SK-N-SH treated with all-trans-retinoic acid at 6 μM for 48 hours (cell line): ENCODE measurements around the gene MYLK4.

ENCODE experiments used
- ATAC-seq: fragments of 200-7000 bp; cut with Tn5 transposase; 3 replicates; pipeline ENCODE4 v1.9.1; 2020; ENCODE audit warnings: mild to moderate bottlenecking, moderate library complexity
- ARNTL ChIP-seq: fragments of 450-650 bp; formaldehyde crosslinking; IDR thresholded peaks from 2 replicates; pipeline ENCODE4 v1.5.0; 2020; ENCODE audit warnings: low read depth, mild to moderate bottlenecking, moderate library complexity, borderline replicate concordance
- BACH2 ChIP-seq: fragments of 250-450 bp; sonication (Bioruptor Pico); IDR thresholded peaks from 2 replicates; pipeline ENCODE4 v1.9.0; 2021; ENCODE audit warnings: mild to moderate bottlenecking, borderline replicate concordance
- CREB5 ChIP-seq: fragments of 250-450 bp; sonication (Bioruptor Pico); IDR thresholded peaks from 2 replicates; pipeline ENCODE4 v1.5.1; 2020; ENCODE audit warnings: low read depth, mild to moderate bottlenecking, moderate library complexity
- CSRNP3 ChIP-seq: fragments of 250-450 bp; sonication (Bioruptor Pico); IDR thresholded peaks from 2 replicates; pipeline ENCODE4 v1.5.1; 2021; ENCODE audit warnings: mild to moderate bottlenecking, moderate library complexity
- ESRRG ChIP-seq: fragments of 250-450 bp; sonication (Bioruptor Pico); IDR thresholded peaks from 2 replicates; pipeline ENCODE4 v1.6.1; 2021; ENCODE audit warnings: mild to moderate bottlenecking
- ISL1 ChIP-seq: fragments of 250-450 bp; sonication (Bioruptor Pico); IDR thresholded peaks from 2 replicates; pipeline ENCODE4 v2.1.2; 2022; ENCODE audit warnings: mild to moderate bottlenecking, moderate library complexity
- OSR1 ChIP-seq: fragments of 250-450 bp; sonication (Bioruptor Pico); IDR thresholded peaks from 2 replicates; pipeline ENCODE4 v1.8.0; 2022; ENCODE audit warnings: moderate library complexity, mild to moderate bottlenecking, inconsistent platforms
- PATZ1 ChIP-seq: fragments of 250-450 bp; sonication (Bioruptor Pico); IDR thresholded peaks from 2 replicates; pipeline ENCODE4 v1.8.0; 2020; ENCODE audit warnings: mild to moderate bottlenecking, moderate library complexity, borderline replicate concordance
- PPARA ChIP-seq: fragments of 250-450 bp; sonication (Bioruptor Pico); IDR thresholded peaks from 2 replicates; pipeline ENCODE4 v1.5.0; 2020; ENCODE audit warnings: mild to moderate bottlenecking, borderline replicate concordance
- SNAI2 ChIP-seq: fragments of 250-450 bp; sonication (Bioruptor Pico); IDR thresholded peaks from 2 replicates; pipeline ENCODE4 v1.5.0; 2020; ENCODE audit warnings: mild to moderate bottlenecking, moderate library complexity
- TCF4 ChIP-seq: fragments of 250-450 bp; sonication (Bioruptor Pico); IDR thresholded peaks from 2 replicates; pipeline ENCODE4 v1.8.0; 2021; ENCODE audit warnings: mild to moderate bottlenecking, moderate library complexity, borderline replicate concordance
- TOX ChIP-seq: fragments of 250-450 bp; sonication (Bioruptor Pico); IDR thresholded peaks from 2 replicates; pipeline ENCODE4 v1.8.0; 2021; ENCODE audit warnings: mild to moderate bottlenecking, moderate library complexity, borderline replicate concordance
- TSHZ2 ChIP-seq: fragments of 250-450 bp; sonication (Bioruptor Pico); IDR thresholded peaks from 2 replicates; pipeline ENCODE4 v1.5.0; 2020; ENCODE audit warnings: mild to moderate bottlenecking, moderate library complexity
- ZC3H10 ChIP-seq: fragments of 250-450 bp; sonication (Bioruptor Pico); IDR thresholded peaks from 2 replicates; pipeline ENCODE4 v1.5.1; 2021; ENCODE audit warnings: mild to moderate bottlenecking, moderate library complexity
- ZFP3 ChIP-seq: fragments of 250-450 bp; sonication (Bioruptor Pico); IDR thresholded peaks from 2 replicates; pipeline ENCODE4 v1.5.0; 2020; ENCODE audit warnings: mild to moderate bottlenecking, moderate library complexity
- ZFP30 ChIP-seq: fragments of 450-650 bp; formaldehyde crosslinking; IDR thresholded peaks from 2 replicates; pipeline ENCODE4 v1.5.0; 2022; ENCODE audit warnings: mild to moderate bottlenecking, moderate library complexity
- ZNF565 ChIP-seq: fragments of 450-650 bp; formaldehyde crosslinking; conservative IDR thresholded peaks from 2 replicates; pipeline ENCODE4 v1.5.0; 2020; ENCODE audit warnings: low read depth, mild to moderate bottlenecking, moderate library complexity
- ZNF70 ChIP-seq: fragments of 450-650 bp; formaldehyde crosslinking; IDR thresholded peaks from 2 replicates; pipeline ENCODE4 v1.5.0; 2020; ENCODE audit warnings: mild to moderate bottlenecking, moderate library complexity
- ZNF8 ChIP-seq: fragments of 450-650 bp; formaldehyde crosslinking; IDR thresholded peaks from 2 replicates; pipeline ENCODE4 v1.5.0; 2020; ENCODE audit warnings: mild to moderate bottlenecking, moderate library complexity

MYLK4 gene

DNA sequence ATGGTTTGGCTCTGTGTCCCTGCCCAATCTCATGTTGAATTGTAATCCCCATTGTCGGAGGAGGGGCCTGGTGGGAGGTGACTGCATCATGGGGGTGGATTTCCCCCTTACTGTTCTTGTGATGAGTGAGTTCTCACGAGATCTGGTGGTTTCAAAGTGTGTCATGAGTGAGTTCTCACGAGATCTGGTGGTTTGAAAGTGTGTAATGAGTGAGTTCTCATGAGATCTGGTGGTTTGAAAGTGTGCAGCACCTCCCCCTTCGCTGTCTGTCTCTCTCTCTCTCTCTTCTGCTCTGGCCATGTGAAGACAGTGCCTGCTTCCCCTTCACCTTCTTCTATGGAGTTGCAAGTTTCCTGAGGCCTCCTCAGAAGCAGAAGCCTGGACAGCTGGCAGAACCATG lies 87.6 kb downstream of the MYLK4 start (continued):
- TF ChIP-seq CSRNP3 (CRISPR knock-in tag) (no peak), TSHZ2 (CRISPR knock-in tag) (no peak), ARNTL (CRISPR knock-in tag) (no peak), ZNF565 (CRISPR knock-in tag) (no peak), ISL1 (CRISPR knock-in tag) (no peak)
- TF ChIP-seq, all 23 proteins: peak for 0

DNA sequence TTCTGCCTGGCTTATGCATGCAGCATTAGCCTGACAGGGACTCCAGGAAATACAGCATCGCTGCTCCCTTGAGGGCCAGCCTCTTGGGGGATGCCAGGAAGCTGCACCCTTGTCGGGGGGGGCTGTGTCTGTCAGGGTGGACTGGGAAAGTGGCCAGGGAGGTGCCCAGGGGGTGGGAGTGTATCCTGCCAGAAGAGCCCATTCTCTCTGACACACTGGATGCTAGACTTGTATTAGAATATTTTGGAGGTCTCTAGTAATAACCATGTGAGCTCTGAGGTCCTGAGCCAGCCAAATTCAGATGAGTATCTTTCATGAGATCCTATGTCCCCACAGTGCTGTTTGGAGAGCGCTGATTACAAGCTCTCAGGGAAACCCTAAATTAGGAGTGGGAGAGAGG lies 89.1 kb downstream of the MYLK4 start:
- TF ChIP-seq ISL1 (CRISPR knock-in tag) (no peak), ZNF565 (CRISPR knock-in tag) (no peak), CREB5 (CRISPR knock-in tag) (no peak), TCF4 (CRISPR knock-in tag) (no peak), ZFP3 (CRISPR knock-in tag) (no peak), ZC3H10 (CRISPR knock-in tag) (no peak), TOX (no peak), ZNF70 (CRISPR knock-in tag) (no peak), BACH2 (no peak), OSR1 (CRISPR knock-in tag) (no peak), PATZ1 (CRISPR knock-in tag) (no peak)
- TF ChIP-seq, all 23 proteins: peak for 0
- no peak for ATAC-seq

DNA sequence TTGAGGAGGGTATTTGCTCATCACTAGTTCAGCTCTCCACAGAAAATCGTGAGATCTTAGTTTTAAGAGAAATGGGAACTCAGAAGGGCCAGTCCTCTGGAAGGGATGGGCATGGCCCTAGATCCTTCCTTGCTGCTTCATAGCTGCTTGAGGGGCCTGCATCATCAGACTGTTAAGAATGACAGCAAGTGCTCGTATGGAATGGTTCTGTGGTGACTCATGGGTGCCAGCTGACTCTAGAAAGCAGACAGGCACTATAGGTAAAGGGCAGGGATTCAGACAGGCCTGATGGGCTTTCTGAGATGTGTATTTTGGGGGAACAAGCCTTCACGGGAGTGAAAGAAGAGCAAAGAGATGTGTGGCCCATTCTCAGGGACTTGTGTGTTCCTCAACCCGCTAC lies 90.8 kb downstream of the MYLK4 start:
- peak; percentile 55; the same call in 2 of the 3 replicates for ATAC-seq
- TF ChIP-seq ZFP30 (CRISPR knock-in tag) (no peak), ESRRG (CRISPR knock-in tag) (no peak), ZC3H10 (CRISPR knock-in tag) (no peak), PATZ1 (CRISPR knock-in tag) (no peak), TCF4 (CRISPR knock-in tag) (no peak), CSRNP3 (CRISPR knock-in tag) (no peak)

GRCh38 chr6:2659381-2659780 lies 91.3 kb downstream of the MYLK4 start:
- no peak for TF ChIP-seq CSRNP3 (CRISPR knock-in tag)
- no peak for TF ChIP-seq TCF4 (CRISPR knock-in tag)
- TF ChIP-seq SNAI2 (CRISPR knock-in tag): no peak
- no peak for TF ChIP-seq PPARA (CRISPR knock-in tag)
- no peak for TF ChIP-seq BACH2
- no peak for TF ChIP-seq ZNF8 (CRISPR knock-in tag)
- no peak for TF ChIP-seq ZNF565 (CRISPR knock-in tag)
- no peak for TF ChIP-seq ZFP3 (CRISPR knock-in tag)
- TF ChIP-seq, all 23 proteins: peak for 0
- no peak for ATAC-seq
